GM12873 (cell line): ENCODE data around the gene MXRA5.

Source experiments
- CTCF ChIP-seq: IDR thresholded peaks from 2 replicates; pipeline ENCODE4 v1.5.1; 2012; ENCODE audit warnings: low read depth, mild to moderate bottlenecking, moderate library complexity, low read length, control low read depth; ENCODE audit not compliant: insufficient read depth; ENCODE audit errors: missing control alignments

The MXRA5 gene

DNA sequence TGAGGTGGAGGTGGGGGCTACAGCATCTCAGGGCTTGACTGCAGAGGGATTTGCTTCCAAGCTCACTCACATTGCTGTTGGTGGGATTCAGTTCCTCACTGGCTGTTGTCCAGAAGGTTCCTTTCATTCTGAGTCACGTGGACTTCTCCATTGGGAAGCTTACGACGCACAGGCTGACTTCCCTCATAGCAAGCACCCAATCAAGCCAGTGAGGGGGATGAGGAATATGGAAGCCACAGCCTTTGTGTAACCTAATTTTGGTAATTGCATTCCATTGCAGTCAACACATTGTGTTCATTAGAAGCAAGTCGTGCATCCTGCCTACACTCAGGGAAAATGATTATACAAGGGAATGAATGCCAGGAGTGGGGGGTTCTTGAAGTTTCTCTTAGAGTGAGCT, 32.7 kb upstream of the MXRA5 start:
- TF ChIP-seq CTCF = no peak

DNA sequence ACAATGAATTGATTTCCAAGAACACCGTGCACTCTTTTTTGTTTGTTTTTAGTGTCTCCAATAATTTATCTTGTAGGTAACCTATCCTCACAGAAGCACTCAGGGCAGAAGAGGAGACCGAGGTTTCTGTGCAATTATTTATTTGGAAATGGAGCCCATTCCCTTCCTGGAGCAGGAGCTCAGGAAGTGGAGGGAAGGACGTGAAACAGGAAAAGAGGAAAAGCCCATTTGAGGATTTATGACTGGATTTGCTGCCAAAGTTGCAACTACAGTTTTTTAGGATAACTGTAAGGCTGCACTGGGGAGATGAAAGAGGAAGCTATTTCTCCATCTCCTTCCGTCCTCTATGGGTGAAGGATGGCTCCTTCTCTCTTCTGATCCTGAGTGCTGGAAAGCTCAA, 31.7 kb upstream of the MXRA5 start:
- TF ChIP-seq CTCF = no peak

- TF ChIP-seq CTCF = no peak
Observed at GRCh38 chrX:3377560-3377959, 31.1 kb upstream of the MXRA5 start.

DNA sequence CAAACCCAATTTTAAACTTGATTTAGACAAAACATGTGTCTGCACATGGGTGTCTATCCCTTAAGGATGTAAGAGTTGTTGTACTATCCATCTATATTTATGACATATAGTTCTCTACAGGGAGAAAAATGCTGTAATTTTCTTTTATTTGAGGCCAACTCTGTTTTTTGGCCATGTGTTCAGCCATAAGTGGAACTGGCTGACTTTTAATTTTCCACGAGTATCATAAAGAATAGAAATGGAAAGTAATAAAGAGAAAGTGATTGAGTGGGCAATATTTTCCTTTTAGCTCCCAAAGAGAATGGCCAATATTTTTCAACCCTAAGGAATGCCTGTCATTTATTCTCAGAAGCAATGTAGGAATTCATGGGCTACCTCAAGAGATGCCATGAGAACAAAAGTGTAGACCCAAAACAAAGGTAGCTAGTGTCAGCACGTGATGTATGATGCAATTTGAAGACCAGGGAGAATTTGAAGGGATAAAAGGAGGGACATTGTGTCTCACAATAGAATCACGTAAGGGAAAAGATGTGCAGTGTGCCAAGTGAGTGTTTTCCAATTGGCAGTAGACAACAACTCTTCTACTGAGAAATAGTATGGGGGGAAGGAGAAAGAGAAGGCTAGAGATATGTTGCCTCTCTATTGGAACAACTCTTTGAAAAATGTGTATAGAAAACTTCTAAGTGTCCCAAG, 27.8 kb upstream of the MXRA5 start:
- no peak for TF ChIP-seq CTCF

GRCh38 chrX:3371163-3371562, 24.7 kb upstream of the MXRA5 start:
- no peak for TF ChIP-seq CTCF

GRCh38 chrX:3370656-3371055, 24.2 kb upstream of the MXRA5 start:
- TF ChIP-seq CTCF = no peak

- TF ChIP-seq CTCF = no peak
Observed at GRCh38 chrX:3362956-3363355, 16.5 kb upstream of the MXRA5 start.
